Vagina (tissue), 2 donors: ENCODE data around the gene GABARAPL1. TPM values are rescaled to one million over a fixed set of nuclear protein-coding genes. Genes with fewer than 3 reads are reported as not detected.

ENCODE experiments used
- DNase-seq, 2 donors: peaks; one replicate each; pipeline ENCODE4 v3.0.0-alpha.2; 2017; ENCODE audit errors: extremely low spot score in 2 of 2
- H3K27ac ChIP-seq: fragments of 200-600 bp; sonication (generic); one replicate; pipeline ENCODE4 v1.5.1; 2019
- H3K27me3 ChIP-seq: fragments of 200-600 bp; sonication (generic); one replicate; pipeline ENCODE4 v1.5.1; 2019
- H3K36me3 ChIP-seq, 2 donors: fragments of 200-600 bp; sonication (generic); one replicate each; pipeline ENCODE4 v1.5.1; 2017 to 2019
- H3K4me1 ChIP-seq: fragments of 200-600 bp; sonication (generic); one replicate; pipeline ENCODE4 v1.5.1; 2019
- H3K4me3 ChIP-seq, 2 donors: fragments of 200-600 bp; sonication (generic); 1 replicate in 1 of 2; 2 replicates in 1 of 2; pipeline ENCODE4 v1.5.1; 2016 to 2019
- H3K9me3 ChIP-seq: fragments of 200-600 bp; sonication (generic); one replicate; pipeline ENCODE4 v1.5.1; 2019
- CTCF ChIP-seq, 3 experiments: fragments of 450-650 bp in 2 of 3; fragments of 200-600 bp in 1 of 3; sonication (generic) in 1 of 3; IDR thresholded peaks; one replicate each; pipeline ENCODE4 v1.5.1; 2017 to 2019; ENCODE audit warnings: antibody characterized with exemption in 3 of 3, mild to moderate bottlenecking in 2 of 3, moderate library complexity in 2 of 3
- POLR2A ChIP-seq, 2 donors: fragments of 450-650 bp; IDR thresholded peaks; one replicate each; pipeline ENCODE4 v1.6.1; 2017; ENCODE audit warnings: antibody characterized with exemption in 2 of 2, mild to moderate bottlenecking in 2 of 2, moderate library complexity in 2 of 2
- POLR2AphosphoS5 ChIP-seq, 2 donors: sonication (generic); formaldehyde crosslinking; IDR thresholded peaks; one replicate each; pipeline ENCODE4 v1.9.0; 2017; ENCODE audit warnings: antibody characterized with exemption in 2 of 2, mild to moderate bottlenecking in 2 of 2, low read depth in 1 of 2; ENCODE audit not compliant: insufficient read depth in 1 of 2
- intact Hi-C: fragments of 100-400 bp; cut with DNase I; formaldehyde crosslinking; loops from one replicate; pipeline ENCODE4 v1.15.1; 2023
- total RNA-seq: library from RNA; depleted of rRNA; stranded (reverse); fragments of >200 nt; gene quantifications from one replicate; pipeline ENCODE4 v1.2.3, GENCODE V29; 2016

Gene GABARAPL1
- total RNA-seq, 1 donor from 2014 or later, result 90.6 TPM

- H3K9me3 ChIP-seq, result no peaks in the 10 kb centered on the region
- H3K27me3 ChIP-seq, result no peaks in the 10 kb centered on the region
- DNase-seq, result peak in 1 of 2 donors; percentile 91
- peaks cover 15% of the 10 kb centered on the region for H3K4me1 ChIP-seq
- no peaks in the 10 kb centered on the region for H3K36me3 ChIP-seq
- peak overlapping the region; percentile 99 for H3K27ac ChIP-seq
- H3K4me3 ChIP-seq, result no peak overlapping the region
- TF ChIP-seq POLR2AphosphoS5 (IDR thresholded peaks at IDR 0.05; ENCODE audit: insufficient read depth in 1 of 2, low read depth in 1 of 2), result no peak
- TF ChIP-seq POLR2A (IDR thresholded peaks at IDR 0.05), result no peak
- TF ChIP-seq CTCF (IDR thresholded peaks at IDR 0.05), result no peak
- intact Hi-C loops, result no loop called here
These were observed 1.4 kb upstream of the GABARAPL1 start for GRCh38 chr12:10211101-10211939.

- Histone ChIP-seq H3K27me3 (no peaks in the 10 kb centered on the region), H3K4me3 (peak overlapping the region; percentile 82 to 87), H3K36me3 (no peaks in the 10 kb centered on the region), H3K27ac (peak overlapping the region; percentile 99), H3K9me3 (no peaks in the 10 kb centered on the region), H3K4me1 (peaks cover 15% of the 10 kb centered on the region)
- TF ChIP-seq CTCF (IDR thresholded peaks at IDR 0.05), result no peak
- peak in 1 of 2 donors; percentile 57 for TF ChIP-seq POLR2A (IDR thresholded peaks at IDR 0.05)
- peak; percentile 98 to 99 for TF ChIP-seq POLR2AphosphoS5 (IDR thresholded peaks at IDR 0.05; ENCODE audit: insufficient read depth in 1 of 2, low read depth in 1 of 2)
- intact Hi-C loops, result no loop called here
- DNase-seq, result peak in 1 of 2 donors; percentile 99
These were observed 538 bp upstream of the GABARAPL1 start for GRCh38 chr12:10211940-10212738.

- TF ChIP-seq CTCF (IDR thresholded peaks at IDR 0.05) (no peak), POLR2A (IDR thresholded peaks at IDR 0.05) (peak in 1 of 2 donors; percentile 67)
- intact Hi-C loops, result no loop called here
- Histone ChIP-seq H3K4me3 (peak overlapping the region; percentile 82 to 87), H3K36me3 (peaks cover 0 to 7% of the 10 kb centered on the region in 2 donors), H3K9me3 (no peaks in the 10 kb centered on the region), H3K27me3 (no peaks in the 10 kb centered on the region), H3K4me1 (peaks cover 15% of the 10 kb centered on the region), H3K27ac (peak overlapping the region; percentile 99)
- DNase-seq, result peak in 1 of 2 donors; percentile 95
These were observed 775 bp downstream of the GABARAPL1 start for GRCh38 chr12:10213168-10214135.

- Histone ChIP-seq H3K27ac (peak overlapping the region; percentile 99), H3K9me3 (no peaks in the 10 kb centered on the region), H3K4me3 (peak overlapping the region; percentile 82 to 87), H3K36me3 (peaks cover 0 to 15% of the 10 kb centered on the region in 2 donors), H3K27me3 (no peaks in the 10 kb centered on the region), H3K4me1 (peaks cover 15% of the 10 kb centered on the region)
- no peak for DNase-seq
- TF ChIP-seq POLR2A (IDR thresholded peaks at IDR 0.05), result no peak
- intact Hi-C loops, result no loop called here
These were observed 1.6 kb downstream of the GABARAPL1 start for GRCh38 chr12:10214136-10214894.
